PC-9 (cell line): ENCODE data around the gene ADAMTS6. TPM values are rescaled to one million over a fixed set of nuclear protein-coding genes. Genes with fewer than 3 reads are reported as not detected.
A peak's percentile ranks its signal among the peaks of the same experiment; 100 is the strongest.

Experiments
- BruUV-seq: library from RNA; stranded (reverse); fragments of 400-500 nt; replicated peaks from 2 replicates; lab custom pipeline; 2021; lab: Mats Ljungman, UMichigan
- CTCF ChIA-PET: fragments of 300-600 bp; sonication (Branson Sonifier 250); formaldehyde crosslinking; loops from one replicate; lab custom pipeline; 2022; ENCODE audit warnings: antibody characterized with exemption; lab: Charles Lee
- POLR2A ChIA-PET: fragments of 300-600 bp; sonication (Branson Sonifier 250); formaldehyde crosslinking; loops from one replicate; lab custom pipeline; 2022; ENCODE audit warnings: antibody characterized with exemption; ENCODE audit not compliant: unreplicated experiment; lab: Charles Lee
- DNase-seq, 2 experiments: peaks; one replicate each; pipeline versions ENCODE4 v3.0.0 to v3.0.0-alpha.2; 2015 to 2022; ENCODE audit warnings: mixed read lengths in 1 of 2
- H2AFZ ChIP-seq: fragments of 200-600 bp; sonication (generic); 2 replicates; pipeline ENCODE4 v1.8.1; 2017; ENCODE audit warnings: antibody characterized with exemption
- H3F3A ChIP-seq: fragments of 200-600 bp; sonication (generic); 2 replicates; pipeline ENCODE4 v1.8.1; 2017; ENCODE audit warnings: antibody characterized with exemption, mild to moderate bottlenecking, low read depth; ENCODE audit not compliant: insufficient read depth
- H3K27ac ChIP-seq: fragments of 200-600 bp; sonication (generic); 2 replicates; pipeline ENCODE4 v1.6.1; 2016; ENCODE audit warnings: mixed run types
- H3K27me3 ChIP-seq: fragments of 200-600 bp; sonication (generic); 2 replicates; pipeline ENCODE4 v1.6.1; 2016; ENCODE audit warnings: low read depth, mixed run types; ENCODE audit not compliant: insufficient read depth
- H3K36me3 ChIP-seq: fragments of 200-600 bp; sonication (generic); 2 replicates; pipeline ENCODE4 v1.6.1; 2016; ENCODE audit warnings: low read depth, mixed run types
- H3K4me1 ChIP-seq: fragments of 200-600 bp; sonication (generic); replicated peaks from 2 replicates; pipeline ENCODE4 v1.6.1; 2016; ENCODE audit warnings: mixed run types; ENCODE audit not compliant: insufficient read depth
- H3K4me2 ChIP-seq: fragments of 200-600 bp; sonication (generic); 2 replicates; pipeline ENCODE4 v1.6.1; 2017; ENCODE audit warnings: mixed run types
- H3K4me3 ChIP-seq: fragments of 200-600 bp; sonication (generic); 2 replicates; pipeline ENCODE4 v1.6.1; 2016; ENCODE audit warnings: mixed run types
- H3K79me2 ChIP-seq: fragments of 200-600 bp; sonication (generic); 2 replicates; pipeline ENCODE4 v1.6.1; 2017; ENCODE audit warnings: low read depth, mixed run types
- H3K9me2 ChIP-seq: fragments of 200-600 bp; sonication (generic); 2 replicates; pipeline ENCODE4 v1.8.1; 2017; ENCODE audit warnings: mild to moderate bottlenecking; ENCODE audit not compliant: insufficient read depth
- H3K9me3 ChIP-seq: fragments of 200-600 bp; sonication (generic); 2 replicates; pipeline ENCODE4 v1.8.1; 2016; ENCODE audit warnings: low read depth; ENCODE audit not compliant: insufficient read depth
- H4K20me1 ChIP-seq: fragments of 200-600 bp; sonication (generic); 2 replicates; pipeline ENCODE4 v1.8.1; 2017; ENCODE audit not compliant: insufficient read depth
- EZH2 ChIP-seq: fragments of 200-600 bp; sonication (generic); IDR thresholded peaks from 2 replicates; pipeline ENCODE4 v1.8.0; 2017; ENCODE audit warnings: antibody characterized with exemption, low read depth
- intact Hi-C: fragments of 100-400 bp; cut with micrococcal nuclease; formaldehyde crosslinking; loops from one replicate; pipeline ENCODE4 v1.10.0; 2022; ENCODE audit not compliant: unreplicated experiment
- total RNA-seq: library from RNA; stranded (reverse); gene quantifications from 2 replicates; pipeline ENCODE4 v1.2.3, GENCODE V29; 2021
- TF ChIP-seq, protein P1 (sequence below): fragments of 200-600 bp; sonication (generic); conservative IDR thresholded peaks from 2 replicates; pipeline ENCODE4 v1.6.1; 2017; ENCODE audit warnings: mixed run types, antibody characterized with exemption, mild to moderate bottlenecking, moderate library complexity

Gene ADAMTS6
- total RNA-seq, 1 experiment from 2014 or later, result 1.4 TPM

DNA sequence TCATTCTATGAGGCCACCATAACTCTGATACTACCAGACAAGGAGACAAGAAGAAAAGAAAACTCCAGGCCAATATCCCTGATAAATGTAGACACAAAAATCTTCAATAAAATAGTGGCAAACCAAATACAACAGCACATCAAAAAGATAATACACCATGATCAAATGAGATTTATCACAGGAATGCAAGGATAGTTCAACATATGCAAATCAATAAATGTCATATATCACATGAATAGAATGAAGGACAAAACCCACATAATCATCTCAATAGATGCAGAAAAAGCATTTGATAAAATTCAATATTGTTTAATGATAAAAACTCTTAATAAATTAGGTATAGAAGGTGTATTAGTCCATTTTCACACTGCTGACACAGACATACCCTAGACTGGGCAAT lies 139.9 kb downstream of the ADAMTS6 start:
- H3K79me2 ChIP-seq, result no peaks in the 10 kb centered on the region
- H2AFZ ChIP-seq, result no peak overlapping the region
- POLR2A ChIA-PET, result no interaction called here
- H3K4me3 ChIP-seq, result no peak overlapping the region
- no peaks in the 10 kb centered on the region for H3K4me1 ChIP-seq
- intact Hi-C loops, result no loop called here
- no peaks in the 10 kb centered on the region for H3K9me2 ChIP-seq
- no TSS peak for BruUV-seq
- H3K4me2 ChIP-seq, result no peak overlapping the region
- peaks cover 8% of the 10 kb centered on the region for H3K9me3 ChIP-seq
- CTCF ChIA-PET, result no interaction called here
- no peak overlapping the region for H3K27ac ChIP-seq
- no peaks in the 10 kb centered on the region for H4K20me1 ChIP-seq
- TF ChIP-seq, protein P1, sequence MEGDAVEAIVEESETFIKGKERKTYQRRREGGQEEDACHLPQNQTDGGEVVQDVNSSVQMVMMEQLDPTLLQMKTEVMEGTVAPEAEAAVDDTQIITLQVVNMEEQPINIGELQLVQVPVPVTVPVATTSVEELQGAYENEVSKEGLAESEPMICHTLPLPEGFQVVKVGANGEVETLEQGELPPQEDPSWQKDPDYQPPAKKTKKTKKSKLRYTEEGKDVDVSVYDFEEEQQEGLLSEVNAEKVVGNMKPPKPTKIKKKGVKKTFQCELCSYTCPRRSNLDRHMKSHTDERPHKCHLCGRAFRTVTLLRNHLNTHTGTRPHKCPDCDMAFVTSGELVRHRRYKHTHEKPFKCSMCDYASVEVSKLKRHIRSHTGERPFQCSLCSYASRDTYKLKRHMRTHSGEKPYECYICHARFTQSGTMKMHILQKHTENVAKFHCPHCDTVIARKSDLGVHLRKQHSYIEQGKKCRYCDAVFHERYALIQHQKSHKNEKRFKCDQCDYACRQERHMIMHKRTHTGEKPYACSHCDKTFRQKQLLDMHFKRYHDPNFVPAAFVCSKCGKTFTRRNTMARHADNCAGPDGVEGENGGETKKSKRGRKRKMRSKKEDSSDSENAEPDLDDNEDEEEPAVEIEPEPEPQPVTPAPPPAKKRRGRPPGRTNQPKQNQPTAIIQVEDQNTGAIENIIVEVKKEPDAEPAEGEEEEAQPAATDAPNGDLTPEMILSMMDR, result no peak
- no peak for TF ChIP-seq EZH2
- no peak for DNase-seq
- no peaks in the 10 kb centered on the region for H3F3A ChIP-seq
- H3K36me3 ChIP-seq, result no peaks in the 10 kb centered on the region
- no peaks in the 10 kb centered on the region for H3K27me3 ChIP-seq

DNA sequence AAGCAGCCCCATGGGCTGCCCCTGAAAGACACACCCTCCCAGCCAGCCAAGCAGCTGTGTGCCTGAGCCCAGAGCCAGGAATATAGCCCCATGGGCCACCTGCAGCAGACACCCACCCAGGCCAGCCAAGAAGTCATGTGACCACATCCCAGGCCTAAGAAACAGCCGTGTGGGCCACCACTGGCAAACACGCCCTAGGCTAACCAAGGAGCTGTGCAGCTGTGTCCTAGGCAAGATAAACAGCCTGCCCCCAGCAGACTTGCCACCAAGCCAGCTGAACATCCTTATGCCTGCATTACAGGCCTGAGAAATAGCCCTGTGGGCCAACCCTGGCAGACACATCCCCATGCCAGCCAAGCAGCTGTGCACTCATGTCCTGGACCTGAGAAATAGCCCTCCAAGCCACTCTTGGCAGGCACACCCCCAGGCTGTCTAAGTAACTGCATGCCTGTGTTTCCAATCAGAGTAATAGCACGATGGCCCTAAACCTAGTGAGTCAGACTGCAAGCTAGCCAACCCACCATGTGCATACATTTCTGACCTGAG lies 143.0 kb downstream of the ADAMTS6 start:
- CTCF ChIA-PET, result no interaction called here
- no peak overlapping the region for H3K4me3 ChIP-seq
- H3K4me2 ChIP-seq, result no peak overlapping the region

DNA sequence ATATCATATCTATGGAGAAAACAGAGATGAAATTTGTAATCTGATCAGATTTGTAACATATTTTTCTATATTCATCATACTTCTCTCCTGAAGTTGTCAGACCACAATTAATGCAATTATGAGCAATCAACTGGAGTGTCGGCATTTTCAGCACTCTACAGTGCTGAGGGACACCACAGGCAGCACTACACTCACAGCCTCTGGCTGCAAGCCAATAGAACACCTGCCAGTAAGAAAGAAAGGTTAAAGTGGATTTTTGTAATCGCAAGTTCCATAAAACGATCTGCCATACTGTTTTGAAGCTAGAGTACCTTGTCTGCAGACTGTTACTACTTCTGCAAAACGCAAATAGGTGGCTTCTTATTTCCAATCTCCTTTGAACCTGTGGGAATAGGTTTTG lies 147.6 kb downstream of the ADAMTS6 start:
- DNase-seq, result peak in 1 of 2 experiments; percentile 38
- H3K36me3 ChIP-seq, result no peaks in the 10 kb centered on the region
- H3F3A ChIP-seq, result no peaks in the 10 kb centered on the region
- ChIA-PET POLR2A (interaction anchor here (0.7 kb wide), 1 partner anchor 429 kb away, joined by 7 read pairs; no protein-coding TSS in a partner anchor), CTCF (no interaction called here)
- no peaks in the 10 kb centered on the region for H4K20me1 ChIP-seq
- H3K9me3 ChIP-seq, result no peaks in the 10 kb centered on the region
- TF ChIP-seq EZH2, result no peak
- TF ChIP-seq, protein P1, result no peak
- H3K4me3 ChIP-seq, result peak overlapping the region; percentile 24; the same call in 1 of the 2 replicates
- H3K27ac ChIP-seq, result no peak overlapping the region
- intact Hi-C loops, result no loop called here
- H3K79me2 ChIP-seq, result no peaks in the 10 kb centered on the region
- H2AFZ ChIP-seq, result peak overlapping the region; percentile 36; the same call in 1 of the 2 replicates
- BruUV-seq, result no TSS peak
- peak overlapping the region; percentile 46 for H3K4me2 ChIP-seq
- no peaks in the 10 kb centered on the region for H3K9me2 ChIP-seq
- no peaks in the 10 kb centered on the region for H3K27me3 ChIP-seq
- H3K4me1 ChIP-seq, result no peaks in the 10 kb centered on the region; the same call in 1 of the 2 replicates

More for the DNA sequence above, 143.0 kb downstream of the ADAMTS6 start:
- Histone ChIP-seq H3K27me3 (no peaks in the 10 kb centered on the region), H3K9me3 (peaks cover 8% of the 10 kb centered on the region), H3F3A (no peaks in the 10 kb centered on the region), H4K20me1 (no peaks in the 10 kb centered on the region), H3K36me3 (no peaks in the 10 kb centered on the region), H3K27ac (no peak overlapping the region), H3K4me1 (no peaks in the 10 kb centered on the region; the same call in 1 of the 2 replicates), H3K79me2 (no peaks in the 10 kb centered on the region), H2AFZ (no peak overlapping the region), H3K9me2 (no peaks in the 10 kb centered on the region)
- DNase-seq, result no peak
- intact Hi-C loops, result no loop called here
- no TSS peak for BruUV-seq
- TF ChIP-seq, protein P1, result no peak
- no peak for TF ChIP-seq EZH2
- POLR2A ChIA-PET, result no interaction called here
